H9 (cell line): ENCODE data around the gene PAGE2. TPM values are rescaled to one million over a fixed set of nuclear protein-coding genes. Genes with fewer than 3 reads are reported as not detected.

Experiments
- DNase-seq: peaks from one replicate; pipeline ENCODE4 v3.0.0-alpha.2; 2017
- H2AFZ ChIP-seq: one replicate; pipeline ENCODE4 v1.6.1; 2013; ENCODE audit warnings: mild to moderate bottlenecking, low read length, control low read depth, moderate library complexity
- H2AK5ac ChIP-seq: 2 replicates; pipeline ENCODE4 v1.6.1; 2013; ENCODE audit warnings: low read length, control low read depth, mixed read lengths; ENCODE audit not compliant: insufficient read length
- H2BK120ac ChIP-seq: one replicate; pipeline ENCODE4 v1.6.1; 2013; ENCODE audit warnings: low read depth, mild to moderate bottlenecking, low read length, control low read depth, inconsistent platforms; ENCODE audit not compliant: poor library complexity, severe bottlenecking
- H2BK12ac ChIP-seq: 2 replicates; pipeline ENCODE4 v1.6.1; 2013; ENCODE audit warnings: low read length, control low read depth, mixed read lengths, low read depth; ENCODE audit not compliant: insufficient read length
- H2BK15ac ChIP-seq: 2 replicates; pipeline ENCODE4 v1.6.1; 2013; ENCODE audit warnings: low read depth, low read length, control low read depth
- H2BK20ac ChIP-seq: one replicate; pipeline ENCODE4 v1.6.1; 2013; ENCODE audit warnings: low read depth, mild to moderate bottlenecking, low read length, control low read depth, inconsistent platforms; ENCODE audit not compliant: poor library complexity, severe bottlenecking
- H2BK5ac ChIP-seq: 2 replicates; pipeline ENCODE4 v1.6.1; 2013; ENCODE audit warnings: low read length, control low read depth, mixed read lengths; ENCODE audit not compliant: insufficient read length
- H3K14ac ChIP-seq: 2 replicates; pipeline ENCODE4 v1.6.1; 2013; ENCODE audit warnings: low read length, control low read depth; ENCODE audit not compliant: insufficient read depth
- H3K18ac ChIP-seq: 2 replicates; pipeline ENCODE4 v1.6.1; 2013; ENCODE audit warnings: low read depth, mild to moderate bottlenecking, mixed read lengths, low read length, control low read depth; ENCODE audit not compliant: insufficient read length
- H3K23ac ChIP-seq: 2 replicates; pipeline ENCODE4 v1.6.1; 2013; ENCODE audit warnings: low read length, control low read depth, mixed read lengths, low read depth; ENCODE audit not compliant: insufficient read length
- H3K23me2 ChIP-seq: 2 replicates; pipeline ENCODE4 v1.6.1; 2013; ENCODE audit warnings: low read depth, mild to moderate bottlenecking, mixed read lengths, low read length, control low read depth; ENCODE audit not compliant: insufficient read length, poor library complexity, severe bottlenecking
- H3K27ac ChIP-seq: 2 replicates; pipeline ENCODE4 v1.5.1; 2013; ENCODE audit warnings: low read length, control low read depth, mixed read lengths, low read depth; ENCODE audit not compliant: insufficient read length
- H3K27me3 ChIP-seq: 2 replicates; pipeline ENCODE4 v1.6.1; 2013; ENCODE audit warnings: low read length, control low read depth, inconsistent platforms; ENCODE audit not compliant: insufficient read depth
- H3K4ac ChIP-seq: 2 replicates; pipeline ENCODE4 v1.6.1; 2013; ENCODE audit warnings: low read depth, mild to moderate bottlenecking, control low read depth, inconsistent platforms, low read length, moderate library complexity
- H3K4me1 ChIP-seq: 2 replicates; pipeline ENCODE4 v1.6.1; 2013; ENCODE audit warnings: low read length, control low read depth, inconsistent platforms; ENCODE audit not compliant: insufficient read depth
- H3K4me2 ChIP-seq: 2 replicates; pipeline ENCODE4 v1.6.1; 2013; ENCODE audit warnings: low read length, control low read depth, mixed read lengths; ENCODE audit not compliant: insufficient read length, insufficient read depth
- H3K56ac ChIP-seq: 2 replicates; pipeline ENCODE4 v1.6.1; 2013; ENCODE audit warnings: low read depth, mild to moderate bottlenecking, mixed read lengths, low read length, control low read depth; ENCODE audit not compliant: insufficient read length
- H3K79me1 ChIP-seq: 2 replicates; pipeline ENCODE4 v1.6.1; 2013; ENCODE audit warnings: low read depth, mild to moderate bottlenecking, moderate library complexity, low read length, control low read depth, inconsistent platforms; ENCODE audit not compliant: insufficient read depth, poor library complexity, severe bottlenecking
- H3K79me2 ChIP-seq: 2 replicates; pipeline ENCODE4 v1.6.1; 2013; ENCODE audit warnings: low read length, control low read depth, inconsistent platforms; ENCODE audit not compliant: insufficient read depth
- H3K9ac ChIP-seq: 2 replicates; pipeline ENCODE4 v1.6.1; 2013; ENCODE audit warnings: low read length, control low read depth, mixed read lengths; ENCODE audit not compliant: insufficient read length; ENCODE audit errors: extremely low read depth
- H3K9me3 ChIP-seq: one replicate; pipeline ENCODE4 v1.6.1; 2013; ENCODE audit warnings: low read depth, low read length, inconsistent platforms; ENCODE audit not compliant: control insufficient read depth
- H3T11ph ChIP-seq: one replicate; pipeline ENCODE4 v1.6.1; 2013; ENCODE audit warnings: mild to moderate bottlenecking, low read length, control low read depth, inconsistent platforms
- H4K20me1 ChIP-seq: one replicate; pipeline ENCODE4 v1.6.1; 2013; ENCODE audit not compliant: control insufficient read depth, insufficient read length, insufficient read depth
- H4K5ac ChIP-seq: 2 replicates; pipeline ENCODE4 v1.6.1; 2013; ENCODE audit warnings: low read depth, mild to moderate bottlenecking, mixed read lengths, low read length, control low read depth; ENCODE audit not compliant: insufficient read length
- H4K8ac ChIP-seq: replicated peaks from 2 replicates; pipeline ENCODE4 v1.6.1; 2013; ENCODE audit warnings: low read length, control low read depth, mixed read lengths, low read depth; ENCODE audit not compliant: insufficient read length
- H4K91ac ChIP-seq: 2 replicates; pipeline ENCODE4 v1.6.1; 2013; ENCODE audit warnings: low read depth, mild to moderate bottlenecking, moderate library complexity, mixed read lengths, low read length, control low read depth; ENCODE audit not compliant: insufficient read length
- H3K27ac Mint-ChIP-seq, 3 experiments: 2 replicates in 2 of 3; 3 replicates in 1 of 3; pipeline ENCODE4 v1.8.0; 2020 to 2021; ENCODE audit warnings: mixed read lengths in 3 of 3, mild to moderate bottlenecking in 1 of 3, moderate library complexity in 1 of 3
- H3K27me3 Mint-ChIP-seq: 2 replicates; pipeline ENCODE4 v1.8.0; 2021; ENCODE audit warnings: low read depth, mild to moderate bottlenecking, moderate library complexity, mixed read lengths
- H3K36me3 Mint-ChIP-seq, 3 experiments: 2 replicates in 2 of 3; 3 replicates in 1 of 3; pipeline ENCODE4 v1.8.0; 2020 to 2021; ENCODE audit warnings: low read depth in 3 of 3, mixed read lengths in 3 of 3; ENCODE audit not compliant: insufficient read depth in 1 of 3
- H3K4me1 Mint-ChIP-seq, 2 experiments: 2 replicates each; pipeline ENCODE4 v1.8.0; 2020; ENCODE audit warnings: mixed read lengths in 2 of 2
- H3K4me3 Mint-ChIP-seq, 2 experiments: 2 replicates in 1 of 2; 3 replicates in 1 of 2; pipeline ENCODE4 v1.8.0; 2020 to 2021; ENCODE audit warnings: mild to moderate bottlenecking in 2 of 2, mixed read lengths in 2 of 2, moderate library complexity in 1 of 2
- H3K9me3 Mint-ChIP-seq, 2 experiments: 2 replicates in 1 of 2; 3 replicates in 1 of 2; pipeline ENCODE4 v1.8.0; 2020; ENCODE audit warnings: mild to moderate bottlenecking in 2 of 2, mixed read lengths in 2 of 2, moderate library complexity in 1 of 2
- total RNA-seq: library from RNA; stranded (reverse); gene quantifications from 2 replicates; pipeline ENCODE4 v1.2.1, GENCODE V29; 2021
- TF ChIP-seq, protein P1 (sequence below): fragments of 200-600 bp; sonication (generic); conservative IDR thresholded peaks from 3 replicates; pipeline ENCODE4 v1.8.0; 2021; ENCODE audit warnings: antibody characterized with exemption, mild to moderate bottlenecking

PAGE2 gene
- total RNA-seq, 1 experiment from 2014 or later, result not detected

DNA sequence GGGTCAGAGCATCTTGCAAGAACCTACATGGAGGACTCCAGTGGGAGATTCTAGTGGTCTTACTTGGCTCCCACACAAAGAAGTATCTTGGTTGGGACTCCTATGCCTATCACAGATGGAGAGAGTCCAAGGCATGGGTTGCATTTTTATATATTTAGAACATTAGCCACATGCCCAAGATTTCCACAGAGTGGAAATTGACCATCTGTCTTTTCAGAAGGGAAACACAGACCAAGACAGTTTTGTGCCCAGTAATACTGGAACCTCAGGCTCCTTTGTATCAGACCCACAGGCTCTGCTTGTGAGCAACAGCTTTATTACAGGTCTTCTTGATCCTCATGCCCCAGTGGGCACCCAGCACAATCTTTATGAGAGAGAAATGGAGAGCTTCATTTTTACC, 43.6 kb downstream of the PAGE2 start:
- no peak overlapping the region for H3K27ac ChIP-seq
- no peak overlapping the region for H3K9ac ChIP-seq
- H3K56ac ChIP-seq, result no peak overlapping the region
- no peak overlapping the region for H3K18ac ChIP-seq
- DNase-seq, result no peak
- H3K14ac ChIP-seq, result no peak overlapping the region
- no peak overlapping the region for H3K27ac Mint-ChIP-seq
- no peaks in the 10 kb centered on the region for H3K4me1 ChIP-seq
- H2BK120ac ChIP-seq, result no peak overlapping the region
- no peak overlapping the region for H2BK5ac ChIP-seq
- H3K79me1 ChIP-seq, result no peaks in the 10 kb centered on the region
- peaks cover 67 to 77% of the 10 kb centered on the region in 2 experiments for H3K9me3 Mint-ChIP-seq
- H4K91ac ChIP-seq, result no peak overlapping the region
- H3T11ph ChIP-seq, result no peak overlapping the region
- H2AFZ ChIP-seq, result no peak overlapping the region
- no peaks in the 10 kb centered on the region for H3K23me2 ChIP-seq
- no peak overlapping the region for H2BK20ac ChIP-seq
- H3K4me2 ChIP-seq, result no peak overlapping the region
- no peak overlapping the region for H3K4me3 Mint-ChIP-seq
- no peaks in the 10 kb centered on the region for H4K20me1 ChIP-seq
- no peak overlapping the region for H3K4ac ChIP-seq
- H3K4me1 Mint-ChIP-seq, result 0 out of 4 replicates have a peak, but pooled peaks cover 0 to 3% of the 10 kb centered on the region in 2 experiments
- H2BK12ac ChIP-seq, result no peak overlapping the region
- H3K9me3 ChIP-seq, result peaks cover 67% of the 10 kb centered on the region
- H2BK15ac ChIP-seq, result no peak overlapping the region
- no peaks in the 10 kb centered on the region for H3K79me2 ChIP-seq
- no peaks in the 10 kb centered on the region for H3K27me3 ChIP-seq
- no peak overlapping the region for H4K5ac ChIP-seq
- H4K8ac ChIP-seq, result no peak overlapping the region
- H2AK5ac ChIP-seq, result no peak overlapping the region
- H3K27me3 Mint-ChIP-seq, result peaks cover 2% of the 10 kb centered on the region; the same call in 1 of the 2 replicates
- TF ChIP-seq, protein P1, sequence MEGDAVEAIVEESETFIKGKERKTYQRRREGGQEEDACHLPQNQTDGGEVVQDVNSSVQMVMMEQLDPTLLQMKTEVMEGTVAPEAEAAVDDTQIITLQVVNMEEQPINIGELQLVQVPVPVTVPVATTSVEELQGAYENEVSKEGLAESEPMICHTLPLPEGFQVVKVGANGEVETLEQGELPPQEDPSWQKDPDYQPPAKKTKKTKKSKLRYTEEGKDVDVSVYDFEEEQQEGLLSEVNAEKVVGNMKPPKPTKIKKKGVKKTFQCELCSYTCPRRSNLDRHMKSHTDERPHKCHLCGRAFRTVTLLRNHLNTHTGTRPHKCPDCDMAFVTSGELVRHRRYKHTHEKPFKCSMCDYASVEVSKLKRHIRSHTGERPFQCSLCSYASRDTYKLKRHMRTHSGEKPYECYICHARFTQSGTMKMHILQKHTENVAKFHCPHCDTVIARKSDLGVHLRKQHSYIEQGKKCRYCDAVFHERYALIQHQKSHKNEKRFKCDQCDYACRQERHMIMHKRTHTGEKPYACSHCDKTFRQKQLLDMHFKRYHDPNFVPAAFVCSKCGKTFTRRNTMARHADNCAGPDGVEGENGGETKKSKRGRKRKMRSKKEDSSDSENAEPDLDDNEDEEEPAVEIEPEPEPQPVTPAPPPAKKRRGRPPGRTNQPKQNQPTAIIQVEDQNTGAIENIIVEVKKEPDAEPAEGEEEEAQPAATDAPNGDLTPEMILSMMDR, result no peak
- no peak overlapping the region for H3K23ac ChIP-seq
- H3K36me3 Mint-ChIP-seq, result no peaks in the 10 kb centered on the region; a peak in 1 of 7 replicates
